Measurements from ENCODE around the gene SPATA18.

GRCh38 chr4:52010986-52011385 lies 40.1 kb upstream of the SPATA18 start:
- TF ChIP-seq FOXK2 (IDR thresholded peaks at IDR 0.05) (no peak), TARDBP (IDR thresholded peaks at IDR 0.05) (no peak), SP1 (IDR thresholded peaks at IDR 0.05) (no peak), CTBP1 (IDR thresholded peaks at IDR 0.05; ENCODE audit: borderline replicate concordance) (no peak), ARNT (IDR thresholded peaks at IDR 0.05) (no peak), L3MBTL2 (conservative IDR thresholded peaks at IDR 0.05) (no peak), SUZ12 (IDR thresholded peaks at IDR 0.05) (no peak), FOXA1 (IDR thresholded peaks at IDR 0.05) (no peak), FOXM1 (IDR thresholded peaks at IDR 0.05; ENCODE audit: borderline replicate concordance) (no peak), ZNF384 (IDR thresholded peaks at IDR 0.05) (no peak), NFRKB (IDR thresholded peaks at IDR 0.05) (no peak)
